Measurements from ENCODE around the gene NMRK2. TPM values are rescaled to one million over a fixed set of nuclear protein-coding genes. Genes with fewer than 3 reads are reported as not detected.
"Not testable (repeated sequence)": the region's sequence is repeated elsewhere in the genome, so short reads cannot be mapped to it uniquely, and the experiment has no call there.

The NMRK2 gene
- polyA plus RNA-seq, 1 donor, result 298 TPM

DNA sequence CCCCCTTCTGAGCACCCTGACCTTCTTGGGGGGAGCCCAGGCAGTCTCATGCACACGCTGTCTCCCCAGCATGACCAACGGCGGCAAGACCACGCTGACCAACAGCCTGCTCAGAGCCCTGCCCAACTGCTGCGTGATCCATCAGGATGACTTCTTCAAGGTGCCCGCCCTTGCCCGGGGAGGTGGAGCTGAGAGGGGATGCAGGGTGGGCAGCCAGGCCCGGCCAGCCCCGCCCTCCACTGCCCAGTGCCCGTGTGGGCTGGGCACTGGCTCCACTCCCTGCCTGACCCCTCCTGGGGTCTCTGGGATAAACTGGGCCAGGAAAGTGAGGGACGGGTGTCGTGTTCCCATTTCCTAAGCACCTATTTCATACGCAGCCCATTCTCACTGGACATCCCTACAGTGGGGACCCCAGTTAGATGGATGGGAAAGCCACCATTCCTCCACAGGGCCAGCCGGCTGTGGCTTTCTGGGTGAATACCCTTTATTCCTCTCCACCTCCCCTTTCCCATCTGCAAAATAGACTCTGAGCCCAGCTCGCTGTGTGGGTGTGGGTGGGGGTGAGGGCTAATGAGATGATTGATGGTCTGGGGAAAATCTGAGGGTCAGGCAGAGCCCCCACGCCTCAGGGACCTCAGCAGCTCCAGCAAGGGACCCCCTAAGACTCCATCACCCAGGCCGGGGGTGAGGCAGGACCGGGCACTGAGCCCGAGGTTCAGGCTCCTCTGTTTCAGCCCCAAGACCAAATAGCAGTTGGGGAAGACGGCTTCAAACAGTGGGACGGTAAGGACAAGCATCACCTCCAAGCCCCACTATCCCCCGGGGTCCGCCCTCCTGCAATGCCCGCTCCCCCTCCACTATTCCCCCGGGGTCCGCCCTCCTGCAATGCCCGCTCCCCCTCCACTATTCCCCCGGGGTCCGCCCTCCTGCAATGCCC is 3.9 kb downstream of the NMRK2 start:
- DNase-seq, result no peak

DNA sequence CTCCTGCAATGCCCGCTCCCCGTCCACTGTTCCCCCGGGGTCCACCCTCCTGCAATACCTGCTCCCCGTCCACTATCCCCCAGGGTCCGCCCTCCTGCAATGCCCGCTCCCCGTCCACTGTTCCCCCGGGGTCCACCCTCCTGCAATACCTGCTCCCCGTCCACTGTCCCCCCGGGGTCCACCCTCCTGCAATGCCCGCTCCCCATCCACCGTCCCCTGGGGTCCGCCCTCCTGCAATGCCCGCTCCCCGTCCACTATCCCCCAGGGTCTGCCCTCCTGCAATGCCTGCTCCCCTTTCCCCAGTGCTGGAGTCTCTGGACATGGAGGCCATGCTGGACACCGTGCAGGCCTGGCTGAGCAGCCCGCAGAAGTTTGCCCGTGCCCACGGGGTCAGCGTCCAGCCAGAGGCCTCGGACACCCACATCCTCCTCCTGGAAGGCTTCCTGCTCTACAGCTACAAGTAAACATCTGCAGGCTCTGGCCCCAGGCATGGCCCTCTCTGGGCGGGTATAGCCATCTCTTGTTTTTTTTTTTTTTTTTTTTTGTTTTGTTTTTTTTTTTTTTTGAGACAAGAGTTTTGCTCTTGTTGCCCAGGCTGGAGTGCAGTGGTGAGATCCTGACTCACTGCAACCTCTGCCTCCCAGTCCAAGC is 5.6 kb downstream of the NMRK2 start:
- not testable (repeated sequence) for DNase-seq

- DNase-seq, result no peak
Observed at GRCh38 chr19:3942790-3943409, 10.0 kb downstream of the NMRK2 start.

DNA sequence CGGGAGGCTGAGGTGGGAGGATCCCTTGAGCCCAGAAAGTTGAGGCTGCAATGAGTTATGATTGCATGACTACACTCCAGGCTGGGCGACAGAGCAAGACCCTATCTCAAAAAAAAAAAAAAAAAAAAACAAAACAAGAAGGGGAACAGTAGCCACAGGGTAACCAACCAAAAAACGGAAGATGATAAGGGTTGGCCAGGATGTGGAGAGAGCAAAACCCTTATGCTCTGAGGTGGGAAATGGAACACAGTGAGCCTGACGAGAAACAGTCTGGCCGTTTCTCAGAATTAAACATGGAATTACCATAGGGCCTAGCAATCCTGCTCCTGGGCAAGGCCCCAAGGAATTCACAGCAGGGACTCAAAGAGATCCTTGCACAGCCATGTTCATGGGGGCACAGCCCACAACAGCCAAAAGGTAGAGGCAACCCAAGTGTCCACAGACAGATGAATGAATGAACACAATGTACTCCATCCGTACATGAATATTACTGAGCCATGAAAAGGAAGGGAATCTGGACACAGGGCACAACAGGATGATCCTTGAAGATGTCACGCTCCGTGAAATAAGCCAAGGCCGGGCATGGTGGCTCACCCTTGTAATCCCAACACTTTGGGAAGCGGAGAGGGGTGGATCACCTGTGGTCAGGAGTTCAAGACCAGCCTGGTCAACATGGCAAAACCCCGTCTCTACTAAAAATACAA is 11.3 kb downstream of the NMRK2 start:
- DNase-seq, result no peak

GRCh38 chr19:3945838-3946237 is 13.0 kb downstream of the NMRK2 start:
- no peak for DNase-seq

DNA sequence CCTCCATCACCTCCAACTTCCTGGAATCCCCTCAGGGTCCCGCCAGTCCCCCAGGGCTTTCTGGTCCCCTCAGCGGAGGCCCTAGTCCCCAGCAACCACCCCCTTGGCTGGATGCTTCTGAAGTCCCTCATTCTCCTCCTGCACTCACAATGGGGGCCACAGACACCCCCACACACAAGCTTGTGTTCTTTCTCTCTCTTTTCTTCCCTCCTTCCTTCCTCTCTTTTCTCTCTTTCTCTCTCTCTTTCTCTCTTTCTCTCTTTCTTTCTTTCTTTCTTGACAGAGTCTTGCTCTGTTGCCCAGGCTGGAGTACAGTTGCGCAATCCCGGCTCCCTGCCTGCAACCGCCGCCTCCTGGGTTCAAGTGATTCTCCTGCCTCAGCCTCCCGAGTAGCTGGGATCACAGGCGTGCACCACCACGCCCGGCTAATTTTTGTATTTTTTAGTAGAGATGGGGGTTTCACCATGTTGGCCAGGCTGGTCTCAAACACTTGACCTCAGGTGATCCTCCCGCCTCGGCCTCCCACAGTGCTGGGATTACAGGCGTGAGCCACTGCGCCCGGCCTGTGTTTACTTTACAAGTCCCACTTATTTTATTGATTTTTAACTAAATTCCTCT is 14.6 kb downstream of the NMRK2 start:
- DNase-seq, result not testable (repeated sequence)

GRCh38 chr19:3949294-3949693 is 16.4 kb downstream of the NMRK2 start:
- DNase-seq, result no peak

DNA sequence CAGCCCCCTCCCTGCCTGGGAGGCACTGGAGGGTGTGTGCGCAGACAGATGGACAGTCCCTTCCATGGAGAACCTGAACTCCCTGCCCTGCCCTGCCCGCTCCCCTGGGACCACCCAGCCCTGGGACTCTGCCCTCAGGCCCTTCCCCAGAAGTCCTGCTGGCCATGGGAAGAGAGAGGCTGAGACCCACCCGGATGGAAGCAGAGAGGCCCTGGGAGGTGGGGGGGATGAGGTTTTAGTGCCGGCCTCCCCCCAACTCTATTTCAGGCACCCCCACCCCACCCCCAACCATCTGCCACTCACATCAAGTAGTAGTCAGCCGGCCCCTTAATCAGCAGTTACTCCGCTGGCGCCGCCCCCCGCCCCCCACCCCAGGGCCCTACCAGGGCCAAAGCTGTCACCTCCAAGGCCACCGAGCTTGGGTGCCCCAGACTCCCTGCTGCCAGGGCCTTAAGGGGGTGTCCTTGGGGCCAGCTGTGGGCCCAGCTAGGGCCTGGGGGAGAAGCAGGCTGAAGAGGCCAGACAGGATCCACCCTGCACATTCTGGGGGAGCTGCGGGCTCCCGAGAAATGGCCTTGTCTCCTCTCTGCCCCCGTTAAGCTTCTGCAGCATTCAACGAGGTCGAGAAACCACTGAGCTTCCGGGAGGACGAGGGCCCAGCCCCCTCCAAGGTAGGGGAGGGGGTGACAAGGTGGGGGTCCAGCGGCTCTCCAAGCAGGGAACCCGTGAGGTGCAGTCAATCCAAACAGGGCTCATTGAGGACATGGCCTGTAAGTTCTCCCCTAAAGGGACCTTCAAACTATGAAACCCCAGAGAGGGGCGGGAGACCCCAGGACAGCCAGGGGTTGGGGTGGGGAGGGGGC is 17.4 kb downstream of the NMRK2 start:
- no peak for DNase-seq

- peak; percentile 51 for DNase-seq
Observed at GRCh38 chr19:3950871-3951861, 18.3 kb downstream of the NMRK2 start.

- not testable (repeated sequence) for DNase-seq
Observed at GRCh38 chr19:3952755-3953276, 19.9 kb downstream of the NMRK2 start.

GRCh38 chr19:3954107-3954506 is 21.2 kb downstream of the NMRK2 start:
- no peak for DNase-seq

GRCh38 chr19:3955276-3955675 is 22.4 kb downstream of the NMRK2 start:
- DNase-seq, result not testable (repeated sequence)

DNA sequence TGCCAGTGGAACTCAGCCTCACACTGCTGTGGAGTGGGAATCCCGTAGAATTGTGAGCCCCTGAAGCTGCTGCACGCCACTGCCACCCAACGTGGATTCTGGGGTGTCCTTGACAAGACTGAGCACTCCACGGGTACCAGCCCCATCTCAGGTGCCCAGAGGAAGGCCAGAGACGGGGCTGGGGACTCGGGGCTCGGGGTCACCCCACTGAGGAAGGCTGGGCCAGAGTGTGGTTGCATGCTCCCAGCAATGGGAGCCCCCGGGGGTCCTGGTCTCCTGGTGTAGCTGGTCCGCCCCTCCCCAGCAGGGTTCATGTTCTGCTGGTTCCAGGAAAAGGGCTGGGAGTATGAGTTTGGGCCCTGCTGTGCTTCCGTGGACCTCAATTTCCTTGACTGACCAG is 22.8 kb downstream of the NMRK2 start:
- DNase-seq, result no peak

DNA sequence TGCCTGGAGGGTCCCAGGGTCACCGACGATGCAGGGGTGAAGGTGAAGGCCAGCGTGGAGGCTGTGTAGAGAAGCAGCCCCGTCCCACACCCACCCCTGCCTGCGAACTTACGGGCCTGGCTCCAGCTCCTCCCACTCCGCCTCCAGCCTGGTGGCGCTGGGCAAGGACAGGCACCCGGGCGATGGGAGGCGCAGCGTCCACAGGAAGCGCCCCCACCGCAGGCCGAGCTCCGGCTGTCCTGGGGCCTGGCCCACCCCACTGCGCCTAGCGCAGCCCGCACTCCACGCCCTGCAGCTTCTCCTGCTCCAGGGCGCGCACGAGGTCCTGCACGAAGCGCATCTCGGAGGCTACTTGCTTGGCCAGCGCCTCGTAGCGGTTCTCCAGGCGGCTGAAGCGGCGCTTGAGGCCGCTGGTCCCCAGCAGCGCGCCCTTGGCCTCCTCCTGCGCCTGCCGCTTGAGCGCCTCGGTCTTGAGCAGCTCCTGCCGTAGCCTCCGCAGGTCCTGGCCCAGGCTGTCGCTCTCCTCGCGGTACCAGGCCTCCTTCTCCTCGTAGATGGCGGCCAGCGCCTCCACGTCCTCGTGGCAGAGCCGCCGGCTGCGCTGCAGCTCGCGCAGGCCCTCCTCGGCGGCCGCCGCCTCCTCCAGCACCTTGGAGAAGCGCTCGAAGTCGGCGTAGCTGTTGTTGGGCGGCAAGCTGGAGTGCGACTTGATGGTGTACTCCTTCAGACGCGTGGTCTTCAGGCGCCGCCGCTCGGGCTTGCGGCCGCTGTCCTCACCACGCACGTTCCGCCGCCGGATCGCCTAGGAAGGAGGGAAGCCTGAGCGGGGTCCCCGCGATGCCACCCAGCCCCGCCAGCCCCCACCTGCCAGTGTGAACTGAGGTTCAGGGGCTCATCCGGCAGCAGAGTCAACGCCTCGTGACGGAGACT is 26.2 kb downstream of the NMRK2 start:
- DNase-seq, result no peak

- DNase-seq, result no peak
Observed at GRCh38 chr19:3959766-3960131, 26.9 kb downstream of the NMRK2 start.

- no peak for DNase-seq
Observed at GRCh38 chr19:3961007-3961406, 28.1 kb downstream of the NMRK2 start.

GRCh38 chr19:3963458-3964255 is 30.8 kb downstream of the NMRK2 start:
- no peak for DNase-seq
